OCI-LY7 (cell line): ENCODE measurements around the gene CRADD.

Experiments
- EZH2phosphoT487 ChIP-seq: fragments of 200-600 bp; sonication (generic); IDR thresholded peaks from 2 replicates; pipeline ENCODE4 v1.6.1; 2018; ENCODE audit warnings: low read depth, borderline replicate concordance, mild to moderate bottlenecking, mixed run types, antibody characterized with exemption, low read length, moderate library complexity, mixed read lengths
- TF ChIP-seq, protein P1 (sequence below): fragments of 200-600 bp; sonication (generic); conservative IDR thresholded peaks from 2 replicates; pipeline ENCODE4 v1.5.1; 2014; ENCODE audit warnings: mild to moderate bottlenecking, antibody characterized with exemption, low read length, moderate library complexity, mixed read lengths

DNA sequence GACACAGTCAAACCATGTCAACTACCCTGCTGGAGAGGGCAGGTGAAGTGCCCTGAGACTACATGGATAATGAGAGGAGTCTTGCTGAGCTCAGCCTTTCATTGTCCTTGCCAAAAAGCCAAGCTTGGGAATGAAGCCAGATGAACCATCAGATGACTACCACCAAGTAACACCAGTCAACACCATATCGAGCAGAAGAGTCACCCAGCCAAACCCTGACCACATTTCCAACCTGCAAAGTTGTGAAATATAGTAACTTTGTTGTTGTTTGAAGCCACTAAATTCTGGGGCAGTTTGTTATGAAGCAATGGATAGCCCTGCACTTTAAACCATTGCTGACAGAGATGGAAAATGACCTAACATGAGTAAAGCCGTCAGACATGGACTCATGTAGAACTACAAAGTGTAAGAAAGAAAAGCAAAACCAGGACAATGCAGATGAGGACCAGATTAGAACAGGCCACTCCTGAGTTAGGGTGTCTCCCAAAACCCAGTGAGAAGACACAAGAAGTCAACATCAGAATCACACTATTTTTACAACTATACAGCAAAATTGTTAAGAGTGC, 12.5 kb upstream of the CRADD start:
- TF ChIP-seq, protein P1, sequence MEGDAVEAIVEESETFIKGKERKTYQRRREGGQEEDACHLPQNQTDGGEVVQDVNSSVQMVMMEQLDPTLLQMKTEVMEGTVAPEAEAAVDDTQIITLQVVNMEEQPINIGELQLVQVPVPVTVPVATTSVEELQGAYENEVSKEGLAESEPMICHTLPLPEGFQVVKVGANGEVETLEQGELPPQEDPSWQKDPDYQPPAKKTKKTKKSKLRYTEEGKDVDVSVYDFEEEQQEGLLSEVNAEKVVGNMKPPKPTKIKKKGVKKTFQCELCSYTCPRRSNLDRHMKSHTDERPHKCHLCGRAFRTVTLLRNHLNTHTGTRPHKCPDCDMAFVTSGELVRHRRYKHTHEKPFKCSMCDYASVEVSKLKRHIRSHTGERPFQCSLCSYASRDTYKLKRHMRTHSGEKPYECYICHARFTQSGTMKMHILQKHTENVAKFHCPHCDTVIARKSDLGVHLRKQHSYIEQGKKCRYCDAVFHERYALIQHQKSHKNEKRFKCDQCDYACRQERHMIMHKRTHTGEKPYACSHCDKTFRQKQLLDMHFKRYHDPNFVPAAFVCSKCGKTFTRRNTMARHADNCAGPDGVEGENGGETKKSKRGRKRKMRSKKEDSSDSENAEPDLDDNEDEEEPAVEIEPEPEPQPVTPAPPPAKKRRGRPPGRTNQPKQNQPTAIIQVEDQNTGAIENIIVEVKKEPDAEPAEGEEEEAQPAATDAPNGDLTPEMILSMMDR = no peak
- no peak for TF ChIP-seq EZH2phosphoT487
